K562 (cell line): Measurements from ENCODE around the gene DNAH8. TPM values are rescaled to one million over a fixed set of nuclear protein-coding genes. Genes with fewer than 3 reads are reported as not detected.

Experiments used
- ATAC-seq: fragments of 200-7000 bp; cut with Tn5 transposase; 3 replicates; pipeline ENCODE4 v1.9.1; 2020; ENCODE audit warnings: moderate library complexity
- BruUV-seq: library from RNA; stranded (reverse); fragments of 400-500 nt; replicated peaks from 2 replicates; lab custom pipeline; 2021; lab: Mats Ljungman, UMichigan
- CTCF ChIA-PET: fragments of 300-600 bp; formaldehyde crosslinking; extraction: SDS; loops from one replicate; lab custom pipeline; 2021; ENCODE audit warnings: low intra/inter-chr PET ratio; lab: Yijun Ruan, JAX
- POLR2A ChIA-PET: fragments of 300-600, 350-650 bp; sonication (Branson Sonifier 250); formaldehyde crosslinking; extraction: SDS; loops from one replicate; lab custom pipeline; 2021; ENCODE audit warnings: antibody characterized with exemption, inconsistent platforms; lab: Yijun Ruan, JAX
- DNase-seq, 4 experiments: peaks; one replicate each; pipeline versions ENCODE4 v3.0.0 to v3.0.0-alpha.2; 2011 to 2018; ENCODE audit warnings: low spot score in 3 of 4, mixed read lengths in 3 of 4; ENCODE audit errors: extremely low read depth in 1 of 4
- FAIRE-seq: peaks from 2 replicates; lab custom pipeline; 2011; peaks lifted over from hg19 to GRCh38; lab: Jason Lieb, UNC
- H2AFZ ChIP-seq: 2 replicates; pipeline ENCODE4 v1.6.0; 2011; ENCODE audit warnings: low read depth, low read length, control low read depth, inconsistent platforms
- H3K27ac ChIP-seq: fragments of 200-600 bp; 3 replicates; pipeline ENCODE4 v1.8.0; 2011; ENCODE audit warnings: low read depth, mild to moderate bottlenecking, control low read depth, inconsistent platforms, low read length, moderate library complexity, mixed read lengths; ENCODE audit errors: extremely low read depth
- H3K27me3 ChIP-seq, 2 experiments: fragments of 300-600 bp in 1 of 2; 2 replicates in 1 of 2; 3 replicates in 1 of 2; pipeline versions ENCODE4 v1.6.0 to v1.8.0; 2011; ENCODE audit warnings: inconsistent platforms in 2 of 2, low read length in 2 of 2, mild to moderate bottlenecking in 1 of 2, mixed read lengths in 1 of 2, moderate library complexity in 1 of 2; ENCODE audit not compliant: control insufficient read depth in 2 of 2, insufficient read depth in 2 of 2
- H3K36me3 ChIP-seq: fragments of 300-600 bp; 3 replicates; pipeline ENCODE4 v1.8.0; 2011; ENCODE audit warnings: mild to moderate bottlenecking, low read length, inconsistent platforms; ENCODE audit not compliant: control insufficient read depth, insufficient read depth
- H3K4me1 ChIP-seq, 2 experiments: fragments of 200-600 bp in 1 of 2; replicated peaks in 1 of 2; 2 replicates in 1 of 2; 3 replicates in 1 of 2; pipeline versions ENCODE4 v1.5.1 to v1.8.0; 2011; ENCODE audit warnings: inconsistent platforms in 2 of 2, low read length in 2 of 2, mild to moderate bottlenecking in 1 of 2, mixed read lengths in 1 of 2, moderate library complexity in 1 of 2; ENCODE audit not compliant: control insufficient read depth in 2 of 2, insufficient read depth in 2 of 2
- H3K4me2 ChIP-seq: 2 replicates; pipeline ENCODE4 v1.6.1; 2011; ENCODE audit warnings: low read length, control low read depth, inconsistent platforms, mixed read lengths; ENCODE audit not compliant: insufficient read depth
- H3K4me3 ChIP-seq: fragments of 200-600 bp; sonication (generic), shearing (Covaris generic); 2 replicates; pipeline ENCODE4 v1.5.1; 2016; ENCODE audit warnings: control low read depth, inconsistent platforms
- H3K79me2 ChIP-seq: fragments of 200-600 bp; 3 replicates; pipeline ENCODE4 v1.8.0; 2011; ENCODE audit warnings: low read length, inconsistent platforms; ENCODE audit not compliant: control insufficient read depth, insufficient read depth
- H3K9ac ChIP-seq, 2 experiments: 2 replicates each; pipeline versions ENCODE4 v1.6.0 to v1.6.1; 2011; ENCODE audit warnings: low read depth in 2 of 2, low read length in 2 of 2, control low read depth in 1 of 2, inconsistent platforms in 1 of 2, mild to moderate bottlenecking in 1 of 2, mixed read lengths in 1 of 2; ENCODE audit not compliant: insufficient read depth in 1 of 2
- H3K9me1 ChIP-seq: one replicate; pipeline ENCODE4 v1.6.0; 2011; ENCODE audit warnings: inconsistent platforms, mild to moderate bottlenecking, low read length, moderate library complexity; ENCODE audit not compliant: control insufficient read depth, insufficient read depth
- H3K9me3 ChIP-seq: replicated peaks from 2 replicates; pipeline ENCODE4 v1.5.1; 2011; ENCODE audit warnings: low read depth, low read length, inconsistent platforms; ENCODE audit not compliant: control insufficient read depth, insufficient read depth
- H4K20me1 ChIP-seq: replicated peaks from 2 replicates; pipeline ENCODE4 v1.6.1; 2011; ENCODE audit warnings: low read length, inconsistent platforms, mixed read lengths; ENCODE audit not compliant: control insufficient read depth, insufficient read depth
- ELF4 ChIP-seq: fragments of 450-650 bp; formaldehyde crosslinking; IDR thresholded peaks from 2 replicates; pipeline ENCODE4 v1.4.0; 2022; ENCODE audit warnings: missing genetic modification characterization
- EWSR1 ChIP-seq: fragments of 450-650 bp; IDR thresholded peaks from 2 replicates; pipeline ENCODE4 v1.6.1; 2018; ENCODE audit warnings: borderline replicate concordance, mild to moderate bottlenecking, low read depth, moderate library complexity; ENCODE audit not compliant: partially characterized antibody
- MTA1 ChIP-seq: fragments of 450-650 bp; IDR thresholded peaks from 2 replicates; pipeline ENCODE4 v1.6.1; 2017; ENCODE audit warnings: borderline replicate concordance
- NR4A1 ChIP-seq, 2 experiments: fragments of 250-450 bp in 1 of 2; fragments of 450-650 bp in 1 of 2; sonication (Bioruptor Pico) in 1 of 2; IDR thresholded peaks; 2 replicates each; pipeline versions ENCODE4 v1.4.0 to v1.6.1; 2016 to 2020; ENCODE audit warnings: mild to moderate bottlenecking in 2 of 2, missing compliant biosample characterization in 1 of 2, missing genetic modification characterization in 1 of 2, moderate library complexity in 1 of 2
- YY1 ChIP-seq, 3 experiments: IDR thresholded peaks; 2 replicates each; pipeline ENCODE4 v1.6.1; 2011; ENCODE audit warnings: low read length in 2 of 3, mild to moderate bottlenecking in 2 of 3, moderate library complexity in 2 of 3, borderline replicate concordance in 1 of 3, control low read depth in 1 of 3, low read depth in 1 of 3; ENCODE audit not compliant: insufficient read depth in 3 of 3, insufficient replicate concordance in 2 of 3, control insufficient read depth in 1 of 3, insufficient read length in 1 of 3; ENCODE audit errors: extremely low read depth in 1 of 3
- ZNF707 ChIP-seq: fragments of 250-450 bp; sonication (Bioruptor Pico); conservative IDR thresholded peaks from 2 replicates; pipeline ENCODE4 v1.8.0; 2022; ENCODE audit warnings: inconsistent platforms, mild to moderate bottlenecking, moderate library complexity
- whole genome bisulfite sequencing: fragments of 100-300 bp; shearing (Covaris generic); methylation state at CpG from one replicate; pipeline ENCODE4 v1.1.6; 2016; ENCODE audit warnings: low coverage, mixed read lengths; ENCODE audit not compliant: insufficient coverage; ENCODE audit errors: missing lambda C conversion rate; 5-methylcytosine and 5-hydroxymethylcytosine counted together
- in situ Hi-C: fragments of 300-500 bp; cut with MboI; formaldehyde crosslinking; loops from 4 replicates; pipeline ENCODE4 v1.15.0; 2018; ENCODE audit warnings: inconsistent platforms, mixed read lengths
- intact Hi-C: fragments of 100-400 bp; cut with micrococcal nuclease; formaldehyde crosslinking; loops from 2 replicates; pipeline ENCODE4 v1.14.2; 2022
- polyA plus RNA-seq, 8 experiments: library from polyadenylated mRNA; depleted of rRNA in 4 of 8; stranded (reverse) in 5 of 8; unstranded in 3 of 8; fragments of >200 nt; fragmentation: Nextera tagmentation in 2 of 8; fragmentation: Illumina TruSeq in 1 of 8; extraction: Ambion mirVana in 2 of 8; extraction: Trizol in 1 of 8; gene quantifications; 2 replicates each; pipeline versions ENCODE4 v1.2.1 to v1.2.3, GENCODE V29; 2011 to 2014; ENCODE audit warnings: inconsistent platforms in 1 of 8, missing spikeins in 1 of 8
- total RNA-seq, 7 experiments: library from RNA; depleted of rRNA in 6 of 7; stranded (reverse); fragments of >200 nt in 6 of 7; fragmentation: Illumina TruSeq in 2 of 7; extraction: Trizol in 2 of 7; gene quantifications; 2 replicates each; pipeline versions ENCODE4 v1.2.1 to v1.2.3, GENCODE V29; 2011 to 2021; ENCODE audit warnings: low replicate concordance in 1 of 7

The DNAH8 gene
- total and polyA plus RNA-seq, 9 of the 15 experiments (the other 6 are each of a cell fraction or from before 2014, with no cell fraction given), result 1.2 to 4.2 (median 2.9) TPM

DNA sequence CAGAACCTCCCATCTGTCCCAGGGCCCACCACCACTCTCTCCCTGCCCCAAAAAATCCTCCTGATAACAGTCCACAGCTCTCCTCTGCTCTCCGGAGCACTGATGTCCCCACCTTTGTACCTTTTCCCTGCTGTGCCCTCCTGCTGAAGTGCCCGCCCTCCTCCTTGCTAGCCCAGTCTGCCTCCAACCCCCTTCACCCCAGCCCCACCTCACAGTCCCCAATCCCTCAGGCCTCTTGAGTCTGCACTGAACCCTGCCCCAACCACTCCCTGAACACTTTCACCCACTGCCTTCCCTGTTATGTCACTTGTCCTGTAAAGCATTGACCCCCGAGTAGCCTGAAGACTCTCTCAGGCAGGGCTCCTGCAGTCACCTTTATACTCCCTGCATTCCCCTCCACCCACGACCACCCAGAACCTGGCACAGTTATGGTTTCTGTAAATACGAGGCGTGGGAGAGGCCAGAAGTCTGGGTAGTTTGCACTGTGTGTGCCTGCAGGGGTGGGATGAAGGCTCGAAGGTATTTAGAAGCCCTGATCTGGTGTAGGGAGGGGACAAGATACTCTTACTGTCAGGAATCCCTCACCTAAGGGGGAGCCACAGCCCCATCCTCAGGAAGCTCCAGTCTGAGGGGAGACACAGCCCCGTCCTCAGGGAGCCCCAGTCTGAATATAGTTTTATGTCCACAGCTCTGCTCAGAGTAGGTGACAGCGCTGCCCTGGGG, 338.9 kb downstream of the DNAH8 start:
- H3K4me1 ChIP-seq, result peaks cover 0 to under 1% of the 10 kb centered on the region in 2 experiments; a peak in 2 of 5 replicates
- DNase-seq (no peak), FAIRE-seq (no peak), ATAC-seq (no peak)
- ChIA-PET POLR2A (no interaction called here), CTCF (no interaction called here)
- no peak overlapping the region for H3K4me2 ChIP-seq
- H3K36me3 ChIP-seq, result no peaks in the 10 kb centered on the region
- WGBS, result 2% methylated on average over 9 of the region's 9 CpGs
- intact Hi-C loops (no loop called here), in situ Hi-C loops (no loop called here)
- H3K79me2 ChIP-seq, result no peaks in the 10 kb centered on the region
- H3K9ac ChIP-seq, result no peak overlapping the region
- TF ChIP-seq ELF4 (CRISPR knock-in tag) (no peak), ZNF707 (CRISPR knock-in tag) (no peak), MTA1 (no peak), EWSR1 (no peak), YY1 (IDR thresholded peaks at IDR 0.05; ENCODE audit: borderline replicate concordance in 1 of 3, control insufficient read depth in 1 of 3, extremely low read depth in 1 of 3, insufficient read depth in 3 of 3, insufficient read length in 1 of 3, insufficient replicate concordance in 2 of 3, low read depth in 1 of 3, low read length in 2 of 3) (no peak), NR4A1 (CRISPR knock-in tag; IDR thresholded peaks at IDR 0.05) (no peak), NR4A1 (tag; IDR thresholded peaks at IDR 0.05) (no peak)
- BruUV-seq, result no TSS peak
- no peak overlapping the region for H3K4me3 ChIP-seq
- no peaks in the 10 kb centered on the region for H3K9me3 ChIP-seq
- H2AFZ ChIP-seq, result no peak overlapping the region
- H4K20me1 ChIP-seq, result peaks cover 23% of the 10 kb centered on the region
- H3K27me3 ChIP-seq, result peaks cover 22 to 62% of the 10 kb centered on the region in 2 experiments
- H3K27ac ChIP-seq, result no peak overlapping the region
- H3K9me1 ChIP-seq, result no peaks in the 10 kb centered on the region
